OCI-LY1 (cell line): ENCODE measurements around the gene PDE4D.

Experiments used
- EZH2 ChIP-seq: fragments of 200-600 bp; sonication (generic), shearing (Covaris generic); IDR thresholded peaks from 2 replicates; pipeline ENCODE4 v1.8.0; 2017; ENCODE audit warnings: borderline replicate concordance, mixed run types, mild to moderate bottlenecking, antibody characterized with exemption, low read length, moderate library complexity, mixed read lengths
- TF ChIP-seq, protein P1 (sequence below): fragments of 200-600 bp; sonication (generic), shearing (Covaris generic); IDR thresholded peaks from 2 replicates; pipeline ENCODE4 v1.5.1; 2017; ENCODE audit warnings: mild to moderate bottlenecking, antibody characterized with exemption, low read length, moderate library complexity, mixed read lengths

DNA sequence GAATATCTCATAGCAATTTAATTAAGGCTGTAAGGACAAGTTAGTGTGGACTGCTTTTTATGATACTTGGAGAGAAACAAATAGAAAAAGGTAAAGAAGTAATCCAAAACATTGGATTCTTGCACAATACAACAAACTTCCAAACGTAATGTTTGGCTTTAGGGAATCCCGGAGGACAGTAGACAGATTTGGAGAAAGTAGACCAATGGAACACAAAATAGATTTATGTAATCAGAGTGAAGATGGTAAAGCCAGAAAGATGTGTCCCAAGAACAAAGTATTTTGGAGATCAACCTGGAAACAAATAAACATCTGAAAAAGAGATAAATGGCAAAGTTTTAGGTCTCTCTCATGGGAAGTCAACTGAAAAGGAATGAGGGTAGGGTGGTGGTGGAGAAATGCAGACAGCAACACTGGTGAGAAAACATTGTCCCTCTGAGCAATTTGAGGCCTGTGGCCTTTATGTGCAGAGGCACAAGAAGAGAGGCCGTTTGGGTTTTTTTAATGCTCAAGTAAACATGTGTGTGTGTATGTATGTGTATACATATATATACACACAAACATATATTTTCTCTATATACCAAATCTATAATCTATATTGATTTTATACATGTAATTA lies 620.6 kb downstream of the PDE4D start:
- TF ChIP-seq, protein P1, sequence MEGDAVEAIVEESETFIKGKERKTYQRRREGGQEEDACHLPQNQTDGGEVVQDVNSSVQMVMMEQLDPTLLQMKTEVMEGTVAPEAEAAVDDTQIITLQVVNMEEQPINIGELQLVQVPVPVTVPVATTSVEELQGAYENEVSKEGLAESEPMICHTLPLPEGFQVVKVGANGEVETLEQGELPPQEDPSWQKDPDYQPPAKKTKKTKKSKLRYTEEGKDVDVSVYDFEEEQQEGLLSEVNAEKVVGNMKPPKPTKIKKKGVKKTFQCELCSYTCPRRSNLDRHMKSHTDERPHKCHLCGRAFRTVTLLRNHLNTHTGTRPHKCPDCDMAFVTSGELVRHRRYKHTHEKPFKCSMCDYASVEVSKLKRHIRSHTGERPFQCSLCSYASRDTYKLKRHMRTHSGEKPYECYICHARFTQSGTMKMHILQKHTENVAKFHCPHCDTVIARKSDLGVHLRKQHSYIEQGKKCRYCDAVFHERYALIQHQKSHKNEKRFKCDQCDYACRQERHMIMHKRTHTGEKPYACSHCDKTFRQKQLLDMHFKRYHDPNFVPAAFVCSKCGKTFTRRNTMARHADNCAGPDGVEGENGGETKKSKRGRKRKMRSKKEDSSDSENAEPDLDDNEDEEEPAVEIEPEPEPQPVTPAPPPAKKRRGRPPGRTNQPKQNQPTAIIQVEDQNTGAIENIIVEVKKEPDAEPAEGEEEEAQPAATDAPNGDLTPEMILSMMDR, result no peak
- no peak for TF ChIP-seq EZH2
